ENCODE results near the gene SAMD4A. TPM values are rescaled to one million over a fixed set of nuclear protein-coding genes. Genes with fewer than 3 reads are reported as not detected.

SAMD4A gene
- total RNA-seq, 1 experiment from 2014 or later: 9.6 TPM

- Histone ChIP-seq H2AFZ (ENCODE audit: low read length) (no peak overlapping the region), H3K4ac (ENCODE audit: low read depth, low read length) (no peak overlapping the region), H2BK12ac (ENCODE audit: insufficient read length, low read depth, low read length) (no peak overlapping the region), H3K79me1 (ENCODE audit: insufficient read depth, low read depth, low read length, poor library complexity, severe bottlenecking) (no peaks in the 10 kb centered on the region), H3K79me2 (ENCODE audit: insufficient read depth, low read length) (no peaks in the 10 kb centered on the region), H3K23me2 (ENCODE audit: insufficient read length, low read depth, low read length, poor library complexity, severe bottlenecking) (no peaks in the 10 kb centered on the region), H3K14ac (ENCODE audit: insufficient read depth, low read length) (no peak overlapping the region), H3K4me1 (ENCODE audit: insufficient read depth, low read length) (no peaks in the 10 kb centered on the region), H2BK120ac (ENCODE audit: low read depth, low read length, poor library complexity, severe bottlenecking) (no peak overlapping the region), H3K27ac (ENCODE audit: insufficient read length, low read depth, low read length) (no peak overlapping the region), H2BK5ac (ENCODE audit: insufficient read length, low read length) (no peak overlapping the region), H3K56ac (ENCODE audit: insufficient read length, low read depth, low read length) (no peak overlapping the region), H4K20me1 (ENCODE audit: control insufficient read depth, insufficient read depth, insufficient read length) (no peaks in the 10 kb centered on the region), H4K5ac (ENCODE audit: insufficient read length, low read depth, low read length) (no peak overlapping the region), H4K91ac (ENCODE audit: insufficient read length, low read depth, low read length) (no peak overlapping the region), H3K9ac (ENCODE audit: extremely low read depth, insufficient read length, low read length) (no peak overlapping the region), H3K4me2 (ENCODE audit: insufficient read depth, insufficient read length, low read length) (no peak overlapping the region), H2BK15ac (ENCODE audit: low read depth, low read length) (no peak overlapping the region), H2BK20ac (ENCODE audit: low read depth, low read length, poor library complexity, severe bottlenecking) (no peak overlapping the region), H2AK5ac (ENCODE audit: insufficient read length, low read length) (no peak overlapping the region), H3K18ac (ENCODE audit: insufficient read length, low read depth, low read length) (no peak overlapping the region), H3K23ac (ENCODE audit: insufficient read length, low read depth, low read length) (no peak overlapping the region), H4K8ac (replicated peaks; ENCODE audit: insufficient read length, low read depth, low read length) (no peak overlapping the region), H3K27me3 (ENCODE audit: insufficient read depth, low read length) (no peaks in the 10 kb centered on the region), H3T11ph (ENCODE audit: low read length) (no peak overlapping the region), H3K9me3 (ENCODE audit: control insufficient read depth, low read depth, low read length) (no peaks in the 10 kb centered on the region)
- Mint-ChIP-seq H3K27ac (no peak overlapping the region), H3K4me3 (no peak overlapping the region), H3K4me1 (peaks cover 0 to 3% of the 10 kb centered on the region in 2 experiments; a peak in 1 of 4 replicates), H3K36me3 (ENCODE audit: insufficient read depth in 1 of 3, low read depth in 3 of 3) (no peaks in the 10 kb centered on the region; a peak in 1 of 7 replicates), H3K9me3 (no peaks in the 10 kb centered on the region), H3K27me3 (ENCODE audit: low read depth) (no peaks in the 10 kb centered on the region)
- no peak for DNase-seq
- no CpG with 5 or more reads among the region's 1 CpG for WGBS (ENCODE audit: extremely low coverage, insufficient read length, low lambda C conversion rate)
- no peak for TF ChIP-seq CTCF (conservative IDR thresholded peaks at IDR 0.05)
These were observed 180.7 kb downstream of the SAMD4A start for GRCh38 chr14:54747616-54748015.
